ENCODE results near the gene VPS51. TPM values are rescaled to one million over a fixed set of nuclear protein-coding genes. Genes with fewer than 3 reads are reported as not detected.

VPS51 gene
- total RNA-seq = 157 and 203 TPM in 2 replicates

GRCh38 chr11:65095974-65096806 lies at the start of gene VPS51:
Gene VPS51 (plus strand): TSS chr11:65096214. CDS start chr11:65096251, 37 bp downstream.
- DNase-seq (ENCODE audit: low read depth) = peak; percentile 79
- TF ChIP-seq CTCF (IDR thresholded peaks at IDR 0.05; ENCODE audit: insufficient read depth, low read length, severe bottlenecking) = no peak
- peaks cover 4% of the 10 kb centered on the region for H3K36me3 ChIP-seq (ENCODE audit: control insufficient read depth, insufficient read depth, low read length)
- peak within 1 kb of the TSS; percentile 73 for H3K4me3 ChIP-seq (ENCODE audit: low read depth, low read length)
- H3K27me3 ChIP-seq (ENCODE audit: control insufficient read depth, insufficient read depth, low read length) = no peaks in the 10 kb centered on the region
- FAIRE-seq = no peak

GRCh38 chr11:65047581-65048422 lies 48.2 kb upstream of the VPS51 start:
- DNase-seq (ENCODE audit: low read depth) (no peak), FAIRE-seq (no peak)
- Histone ChIP-seq H3K27me3 (ENCODE audit: control insufficient read depth, insufficient read depth, low read length) (no peaks in the 10 kb centered on the region), H3K4me3 (ENCODE audit: low read depth, low read length) (peak overlapping the region; percentile 42), H3K36me3 (ENCODE audit: control insufficient read depth, insufficient read depth, low read length) (no peaks in the 10 kb centered on the region)
- TF ChIP-seq CTCF (IDR thresholded peaks at IDR 0.05; ENCODE audit: insufficient read depth, low read length, severe bottlenecking) = no peak

- Histone ChIP-seq H3K36me3 (ENCODE audit: control insufficient read depth, insufficient read depth, low read length) (no peaks in the 10 kb centered on the region), H3K4me3 (ENCODE audit: low read depth, low read length) (no peak overlapping the region), H3K27me3 (ENCODE audit: control insufficient read depth, insufficient read depth, low read length) (no peaks in the 10 kb centered on the region)
- no peak for TF ChIP-seq CTCF (IDR thresholded peaks at IDR 0.05; ENCODE audit: insufficient read depth, low read length, severe bottlenecking)
- no peak for FAIRE-seq
- no peak for DNase-seq (ENCODE audit: low read depth)
Measured at GRCh38 chr11:65051398-65051858, 44.6 kb upstream of the VPS51 start.

- Histone ChIP-seq H3K36me3 (ENCODE audit: control insufficient read depth, insufficient read depth, low read length) (no peaks in the 10 kb centered on the region), H3K4me3 (ENCODE audit: low read depth, low read length) (no peak overlapping the region), H3K27me3 (ENCODE audit: control insufficient read depth, insufficient read depth, low read length) (peaks cover 2% of the 10 kb centered on the region)
- DNase-seq (ENCODE audit: low read depth) = no peak
- FAIRE-seq = no peak
- TF ChIP-seq CTCF (IDR thresholded peaks at IDR 0.05; ENCODE audit: insufficient read depth, low read length, severe bottlenecking) = no peak
Measured at GRCh38 chr11:65053827-65054508, 42.0 kb upstream of the VPS51 start.

GRCh38 chr11:65055538-65055937 lies 40.5 kb upstream of the VPS51 start:
- Histone ChIP-seq H3K4me3 (ENCODE audit: low read depth, low read length) (no peak overlapping the region), H3K27me3 (ENCODE audit: control insufficient read depth, insufficient read depth, low read length) (peaks cover 2% of the 10 kb centered on the region)
- no peak for FAIRE-seq

More at GRCh38 chr11:65055538-65055937, 40.5 kb upstream of the VPS51 start:
- no peak for TF ChIP-seq CTCF (IDR thresholded peaks at IDR 0.05; ENCODE audit: insufficient read depth, low read length, severe bottlenecking)
- no peak for DNase-seq (ENCODE audit: low read depth)
- H3K36me3 ChIP-seq (ENCODE audit: control insufficient read depth, insufficient read depth, low read length) = no peaks in the 10 kb centered on the region

Data from bronchial epithelial cell (primary cell).